ENCODE data around the gene SLC45A3.

GRCh38 chr1:205706601-205707502 lies 26.5 kb upstream of the SLC45A3 start:
- TF ChIP-seq CTCF (IDR thresholded peaks at IDR 0.05) (no peak), POLR2A (IDR thresholded peaks at IDR 0.05) (no peak)
